Renal cortical epithelial cell (primary cell): ENCODE measurements around the gene ATXN7L2. TPM values are rescaled to one million over a fixed set of nuclear protein-coding genes. Genes with fewer than 3 reads are reported as not detected.
A peak's percentile ranks its signal among the peaks of the same experiment; 100 is the strongest.

ENCODE experiments used
- DNase-seq: peaks from one replicate; pipeline ENCODE4 v3.0.0-alpha.2; 2011; ENCODE audit warnings: low read depth
- total RNA-seq: library from RNA; depleted of rRNA; stranded (reverse); fragments of >200 nt; gene quantifications from 2 replicates; pipeline ENCODE4 v1.2.3, GENCODE V29; 2014

The ATXN7L2 gene
- total RNA-seq, 1 donor from 2014 or later: 1.5 TPM

GRCh38 chr1:109497449-109498160 lies 13.9 kb downstream of the ATXN7L2 start:
- no peak for DNase-seq

GRCh38 chr1:109498161-109498801 lies 14.6 kb downstream of the ATXN7L2 start:
- no peak for DNase-seq

- no peak for DNase-seq
These were observed 15.4 kb downstream of the ATXN7L2 start for GRCh38 chr1:109499081-109499480.

GRCh38 chr1:109499661-109500536 lies 16.2 kb downstream of the ATXN7L2 start:
- DNase-seq: peak; percentile 94

- peak; percentile 16 for DNase-seq
These were observed 17.3 kb downstream of the ATXN7L2 start for GRCh38 chr1:109500941-109501381.

GRCh38 chr1:109501644-109502363 lies 18.1 kb downstream of the ATXN7L2 start:
- DNase-seq: no peak

GRCh38 chr1:109502364-109502851 lies 18.7 kb downstream of the ATXN7L2 start:
- DNase-seq: no peak

GRCh38 chr1:109503935-109504334 lies 20.2 kb downstream of the ATXN7L2 start:
- no peak for DNase-seq

- DNase-seq: no peak
These were observed 21.3 kb downstream of the ATXN7L2 start for GRCh38 chr1:109504974-109505373.

- DNase-seq: no peak
These were observed 24.5 kb downstream of the ATXN7L2 start for GRCh38 chr1:109508001-109508872.

- DNase-seq: no peak
These were observed 25.1 kb downstream of the ATXN7L2 start for GRCh38 chr1:109508873-109509175.

- peak; percentile 21 for DNase-seq
These were observed 25.8 kb downstream of the ATXN7L2 start, which contains the start of gene AMIGO1 for GRCh38 chr1:109509176-109510134. Gene AMIGO1, minus strand, starts transcription at chr1:109509727. Its CDS starts 815 bp downstream, at chr1:109508912.

- no peak for DNase-seq
These were observed 29.5 kb downstream of the ATXN7L2 start for GRCh38 chr1:109513110-109513710.

GRCh38 chr1:109514846-109515245 lies 31.1 kb downstream of the ATXN7L2 start:
- DNase-seq: peak; percentile 38

GRCh38 chr1:109516872-109517271 lies 33.2 kb downstream of the ATXN7L2 start:
- DNase-seq: peak; percentile 91

GRCh38 chr1:109517337-109517736 lies 33.6 kb downstream of the ATXN7L2 start:
- no peak for DNase-seq

- DNase-seq: no peak
These were observed 37.6 kb downstream of the ATXN7L2 start for GRCh38 chr1:109521002-109521951.

GRCh38 chr1:109522026-109522425 lies 38.3 kb downstream of the ATXN7L2 start:
- DNase-seq: no peak
